KMS-11 (cell line): ENCODE results near the gene ENO4.

Source experiments
- H2AFZ ChIP-seq: fragments of 200-600 bp; sonication (generic); 2 replicates; pipeline ENCODE4 v1.6.1; 2016; ENCODE audit warnings: antibody characterized with exemption, mixed run types, low read depth
- H3K27ac ChIP-seq: fragments of 200-600 bp; sonication (generic); 2 replicates; pipeline ENCODE4 v1.6.1; 2016; ENCODE audit warnings: mild to moderate bottlenecking, mixed run types
- H3K27me3 ChIP-seq: fragments of 200-600 bp; sonication (generic); 2 replicates; pipeline ENCODE4 v1.6.1; 2017; ENCODE audit warnings: mild to moderate bottlenecking, low read depth, mixed run types, moderate library complexity; ENCODE audit not compliant: insufficient read depth
- H3K36me3 ChIP-seq: fragments of 200-600 bp; sonication (generic); 2 replicates; pipeline ENCODE4 v1.6.1; 2017; ENCODE audit warnings: mild to moderate bottlenecking, mixed run types; ENCODE audit not compliant: insufficient read depth
- H3K4me1 ChIP-seq: fragments of 200-600 bp; sonication (generic); 2 replicates; pipeline ENCODE4 v1.6.1; 2016; ENCODE audit warnings: mild to moderate bottlenecking, low read depth, mixed run types; ENCODE audit not compliant: poor library complexity, severe bottlenecking
- H3K4me2 ChIP-seq: fragments of 200-600 bp; sonication (generic); 2 replicates; pipeline ENCODE4 v1.7.0; 2016; ENCODE audit warnings: mild to moderate bottlenecking, mixed run types
- H3K4me3 ChIP-seq: fragments of 200-600 bp; sonication (generic); IDR thresholded peaks from 2 replicates; pipeline ENCODE4 v1.6.1; 2017; ENCODE audit warnings: low read depth, low read length, mixed read lengths; ENCODE audit not compliant: insufficient read depth
- H3K79me2 ChIP-seq: fragments of 200-600 bp; sonication (generic); 2 replicates; pipeline ENCODE4 v1.6.1; 2016; ENCODE audit warnings: low read depth, mixed run types; ENCODE audit not compliant: insufficient read depth
- H3K9ac ChIP-seq: fragments of 200-600 bp; sonication (generic); 2 replicates; pipeline ENCODE4 v1.6.1; 2016; ENCODE audit warnings: mild to moderate bottlenecking, mixed run types
- H4K20me1 ChIP-seq: fragments of 200-600 bp; sonication (generic); 2 replicates; pipeline ENCODE4 v1.6.1; 2016; ENCODE audit warnings: mild to moderate bottlenecking, mixed run types; ENCODE audit not compliant: insufficient read depth
- CTCF ChIP-seq: fragments of 200-600 bp; sonication (generic); conservative IDR thresholded peaks from 2 replicates; pipeline ENCODE4 v1.6.1; 2017; ENCODE audit warnings: low read depth, mild to moderate bottlenecking, antibody characterized with exemption, low read length, moderate library complexity, mixed read lengths

ENO4 gene, protein sequence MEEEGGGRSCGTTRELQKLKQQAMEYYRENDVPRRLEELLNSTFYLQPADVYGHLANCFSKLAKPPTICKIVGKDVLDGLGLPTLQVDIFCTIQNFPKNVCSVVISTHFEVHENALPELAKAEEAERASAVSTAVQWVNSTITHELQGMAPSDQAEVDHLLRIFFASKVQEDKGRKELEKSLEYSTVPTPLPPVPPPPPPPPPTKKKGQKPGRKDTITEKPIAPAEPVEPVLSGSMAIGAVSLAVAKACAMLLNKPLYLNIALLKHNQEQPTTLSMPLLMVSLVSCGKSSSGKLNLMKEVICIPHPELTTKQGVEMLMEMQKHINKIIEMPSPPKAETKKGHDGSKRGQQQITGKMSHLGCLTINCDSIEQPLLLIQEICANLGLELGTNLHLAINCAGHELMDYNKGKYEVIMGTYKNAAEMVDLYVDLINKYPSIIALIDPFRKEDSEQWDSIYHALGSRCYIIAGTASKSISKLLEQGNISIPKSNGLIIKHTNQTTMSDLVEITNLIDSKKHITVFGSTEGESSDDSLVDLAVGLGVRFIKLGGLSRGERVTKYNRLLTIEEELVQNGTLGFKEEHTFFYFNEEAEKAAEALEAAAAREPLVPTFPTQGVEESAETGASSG

GRCh38 chr10:116849248-116850057, at the start of gene ENO4:
ENO4 (plus strand) TSS chr10:116849499; CDS start chr10:116849567, 68 bp downstream.
- no peak for TF ChIP-seq CTCF

GRCh38 chr10:116800286-116800929, 48.9 kb upstream of the ENO4 start:
- no peaks in the 10 kb centered on the region for H3K27me3 ChIP-seq

More at GRCh38 chr10:116849248-116850057, at the start of gene ENO4:
- H3K27ac ChIP-seq, result no peak within 1 kb of the TSS
- no peaks in the 10 kb centered on the region for H3K36me3 ChIP-seq
- H3K27me3 ChIP-seq, result no peaks in the 10 kb centered on the region
- no peak within 1 kb of the TSS for H2AFZ ChIP-seq
- no peak within 1 kb of the TSS for H3K9ac ChIP-seq
- H3K4me1 ChIP-seq, result no peaks in the 10 kb centered on the region
- H4K20me1 ChIP-seq, result no peaks in the 10 kb centered on the region
- H3K4me3 ChIP-seq, result no peak within 1 kb of the TSS
- H3K4me2 ChIP-seq, result no peak within 1 kb of the TSS
- H3K79me2 ChIP-seq, result no peaks in the 10 kb centered on the region

GRCh38 chr10:116801658-116802057, 47.6 kb upstream of the ENO4 start:
- no peaks in the 10 kb centered on the region for H3K27me3 ChIP-seq
- H3K4me2 ChIP-seq, result no peak overlapping the region
- TF ChIP-seq CTCF, result no peak
- H3K4me1 ChIP-seq, result no peaks in the 10 kb centered on the region
- H3K9ac ChIP-seq, result no peak overlapping the region
- H2AFZ ChIP-seq, result no peak overlapping the region
- H3K79me2 ChIP-seq, result no peaks in the 10 kb centered on the region
- no peaks in the 10 kb centered on the region for H4K20me1 ChIP-seq
- no peak overlapping the region for H3K27ac ChIP-seq
- H3K4me3 ChIP-seq, result no peak overlapping the region
- no peaks in the 10 kb centered on the region for H3K36me3 ChIP-seq

More at GRCh38 chr10:116800286-116800929, 48.9 kb upstream of the ENO4 start:
- Histone ChIP-seq H3K27ac (no peak overlapping the region), H3K36me3 (no peaks in the 10 kb centered on the region), H2AFZ (no peak overlapping the region), H3K4me3 (no peak overlapping the region), H3K79me2 (no peaks in the 10 kb centered on the region), H3K4me2 (no peak overlapping the region), H4K20me1 (no peaks in the 10 kb centered on the region), H3K9ac (no peak overlapping the region), H3K4me1 (no peaks in the 10 kb centered on the region)
- TF ChIP-seq CTCF, result no peak

DNA sequence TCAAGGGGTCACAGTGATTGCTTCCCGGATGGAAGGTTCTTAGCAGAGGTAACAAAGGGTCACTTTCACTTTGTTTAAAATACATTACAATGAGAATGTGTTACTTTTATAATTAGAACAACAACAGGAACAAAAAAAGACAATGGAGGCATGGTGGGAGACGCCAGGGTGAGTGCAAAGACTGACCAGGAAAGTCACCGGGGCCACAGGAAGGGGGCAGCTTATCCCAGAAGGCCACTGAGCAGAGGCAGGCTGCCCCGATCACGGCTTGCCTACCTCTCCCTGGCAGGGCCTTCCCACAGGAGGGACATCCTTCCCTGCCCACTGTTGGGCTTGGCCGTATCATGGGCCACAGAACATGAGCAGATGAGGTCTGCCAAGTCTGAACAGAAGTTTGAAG, 46.8 kb upstream of the ENO4 start:
- H4K20me1 ChIP-seq, result no peaks in the 10 kb centered on the region
- no peaks in the 10 kb centered on the region for H3K36me3 ChIP-seq
- TF ChIP-seq CTCF, result no peak
- no peaks in the 10 kb centered on the region for H3K4me1 ChIP-seq
- no peaks in the 10 kb centered on the region for H3K27me3 ChIP-seq
- no peak overlapping the region for H3K9ac ChIP-seq
- no peak overlapping the region for H3K4me2 ChIP-seq
- no peaks in the 10 kb centered on the region for H3K79me2 ChIP-seq
- H2AFZ ChIP-seq, result no peak overlapping the region; the same call in 1 of the 2 replicates
- no peak overlapping the region for H3K4me3 ChIP-seq
- no peak overlapping the region for H3K27ac ChIP-seq
